SK-N-MC (cell line): Measurements from ENCODE around the gene FCSK.

Source experiments
- EZH2 ChIP-seq: fragments of 200-600 bp; sonication (generic); IDR thresholded peaks from one replicate; pipeline ENCODE4 v1.6.1; 2017; ENCODE audit warnings: antibody characterized with exemption
- FOXP2 ChIP-seq: optimal IDR thresholded peaks from 2 replicates; pipeline ENCODE3; 2011; ENCODE audit warnings: mild to moderate bottlenecking, moderate library complexity; ENCODE audit not compliant: insufficient read depth; ENCODE audit errors: extremely low read length, control extremely low read depth
- POLR2AphosphoS5 ChIP-seq: IDR thresholded peaks from 2 replicates; pipeline ENCODE4 v1.6.1; 2012; ENCODE audit warnings: mild to moderate bottlenecking, low read depth, low read length, borderline replicate concordance

- TF ChIP-seq EZH2 (no peak), POLR2AphosphoS5 (no peak), FOXP2 (no peak)
These were observed 3.2 kb downstream of the FCSK start for GRCh38 chr16:70457446-70458166.
